Activated T-cell treated with anti-CD3 and anti-CD28 coated beads for 1 hour (primary cell): ENCODE data around the gene RNASE7.

Experiments used
- DNase-seq: peaks from one replicate; pipeline ENCODE4 v3.0.0-alpha.2; 2020; ENCODE audit warnings: low read depth

Gene RNASE7

DNA sequence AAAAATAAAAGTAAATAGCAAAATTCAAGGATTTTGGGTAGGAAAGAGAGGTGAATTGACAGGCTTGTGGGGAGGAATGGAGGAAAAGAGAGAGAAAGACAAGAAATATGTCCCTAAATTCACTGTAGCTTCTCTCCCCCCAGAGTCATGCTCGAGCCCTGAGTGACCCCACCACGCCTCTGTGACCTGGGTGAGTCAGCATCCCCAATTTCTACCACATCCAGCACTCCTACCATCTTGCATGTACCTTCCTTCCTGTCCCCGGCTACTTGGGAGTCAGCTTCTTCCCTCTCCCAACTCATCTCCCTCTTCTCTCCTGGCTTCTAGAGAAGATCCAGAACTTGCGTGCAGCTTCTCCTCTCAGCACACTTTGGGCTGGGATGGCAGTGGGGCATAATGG is 46.5 kb downstream of the RNASE7 start:
- no peak for DNase-seq

DNA sequence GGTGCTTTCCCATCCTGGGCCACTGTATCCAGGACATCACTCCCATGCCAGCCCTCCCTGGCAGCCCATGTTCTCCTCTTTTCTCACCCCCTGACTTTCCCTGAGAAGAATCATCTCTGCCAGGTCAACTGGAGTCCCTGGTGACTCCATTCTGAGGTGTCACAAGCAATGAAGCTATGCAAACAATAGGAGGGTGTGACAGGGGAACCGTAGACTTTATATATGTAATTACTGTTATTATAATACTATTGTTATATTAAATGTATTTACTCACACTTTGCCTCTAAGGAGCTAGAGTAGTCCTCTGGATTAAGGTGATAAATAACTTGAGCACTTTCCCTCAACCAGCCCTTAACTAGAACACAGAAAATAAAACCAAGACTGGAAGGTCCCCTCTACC is 47.1 kb downstream of the RNASE7 start:
- DNase-seq = no peak

GRCh38 chr14:21089877-21090193 is 47.7 kb downstream of the RNASE7 start:
- no peak for DNase-seq

GRCh38 chr14:21090194-21090939 is 48.2 kb downstream of the RNASE7 start:
- no peak for DNase-seq

DNA sequence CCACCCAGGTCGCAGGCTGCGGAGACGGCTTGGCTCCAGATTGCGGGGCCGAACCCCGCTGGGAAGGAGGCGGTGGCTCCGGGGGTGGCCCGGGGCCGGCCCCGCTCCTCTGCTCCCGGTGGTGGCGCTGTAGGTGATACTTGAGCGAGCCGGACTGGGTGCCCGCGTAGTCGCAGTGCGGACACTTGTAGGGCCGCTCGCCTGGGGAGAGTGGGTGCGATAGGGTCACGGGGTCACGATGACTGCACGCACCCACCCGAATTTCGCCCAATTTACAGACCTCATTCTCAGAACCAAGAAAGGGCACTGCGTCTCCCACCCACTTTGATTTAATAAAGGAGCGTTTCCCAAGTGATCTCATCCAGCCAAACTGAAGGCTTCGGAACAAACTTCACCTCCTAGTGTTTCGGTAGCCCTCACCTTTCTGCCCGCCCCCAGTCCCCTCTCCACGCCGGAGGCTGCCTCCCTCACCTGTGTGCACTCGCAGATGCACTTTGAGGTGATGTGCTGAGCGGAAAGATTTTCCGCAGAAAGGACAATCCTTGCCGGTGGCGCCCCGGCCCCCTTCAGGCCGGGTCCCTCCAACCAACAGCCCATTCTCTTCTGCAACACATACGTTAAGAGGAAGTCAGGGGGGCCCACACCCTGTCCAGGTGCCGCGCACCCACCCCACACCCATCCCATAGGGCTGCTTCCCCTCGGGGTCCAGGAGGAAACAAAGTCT is 48.9 kb downstream of the RNASE7 start:
- no peak for DNase-seq

DNA sequence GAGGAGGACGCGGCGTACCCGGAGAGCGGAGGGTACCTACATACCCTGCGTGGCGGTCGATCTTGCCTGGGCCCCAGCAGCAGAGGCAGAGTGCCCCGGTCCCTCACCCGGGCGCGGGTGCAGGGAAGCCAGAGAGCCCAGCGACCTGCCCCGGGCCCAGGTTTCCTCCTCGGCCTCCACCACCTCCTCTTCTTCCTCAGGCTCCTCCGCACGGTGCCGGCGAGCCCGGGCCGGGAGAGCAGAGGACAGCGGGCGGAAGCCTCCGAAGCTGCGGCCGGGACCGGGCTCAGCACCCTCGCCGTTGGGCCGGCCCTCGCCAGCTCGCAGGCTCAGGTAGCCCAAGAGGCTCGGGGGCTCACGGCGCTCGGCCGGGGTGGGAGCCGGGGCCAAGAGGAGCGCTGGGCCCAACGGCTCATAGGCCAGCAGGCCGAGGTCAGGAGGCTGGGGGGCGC is 49.7 kb downstream of the RNASE7 start:
- no peak for DNase-seq

GRCh38 chr14:21092273-21093011 is 50.3 kb downstream of the RNASE7 start:
- peak; percentile 92 for DNase-seq

DNA sequence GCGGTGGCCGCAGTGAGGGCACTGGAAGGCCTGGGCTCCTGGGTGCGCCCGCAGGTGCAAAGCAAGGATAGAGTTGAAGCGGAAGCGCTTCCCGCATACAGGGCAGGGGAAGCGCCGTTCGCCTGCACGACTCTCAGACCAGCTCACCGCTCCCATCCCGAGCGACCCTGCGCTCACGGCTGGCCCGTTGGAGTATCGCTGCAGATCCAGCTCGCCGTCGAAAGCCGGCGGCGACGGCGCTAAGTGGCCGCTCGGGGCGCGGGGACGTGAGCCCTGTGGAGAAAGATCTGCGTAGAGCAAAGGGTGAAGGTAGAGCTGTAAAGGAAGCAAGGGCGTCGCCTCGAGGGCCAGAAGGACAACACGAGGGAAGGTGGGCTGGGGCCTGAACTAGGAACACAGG is 50.9 kb downstream of the RNASE7 start:
- DNase-seq = no peak
